A549 (cell line): ENCODE results near the gene UBASH3B.

Experiments
- EP300 ChIP-seq, 2 experiments: fragments of >200 bp; sonication (Bioruptor Twin); formaldehyde crosslinking; IDR thresholded peaks; 2 replicates in 1 of 2; 3 replicates in 1 of 2; pipeline ENCODE4 v1.6.1; 2016 to 2017
- HEYL ChIP-seq: fragments of 250-450 bp; sonication (Bioruptor Pico); IDR thresholded peaks from 2 replicates; pipeline ENCODE4 v1.8.0; 2021; ENCODE audit warnings: mild to moderate bottlenecking, moderate library complexity
- USF2 ChIP-seq: fragments of 450-650 bp; IDR thresholded peaks from 2 replicates; pipeline ENCODE4 v1.6.1; 2014; ENCODE audit warnings: antibody characterized with exemption
- ZNF302 ChIP-seq: fragments of 250-450 bp; sonication (Bioruptor Pico); IDR thresholded peaks from 2 replicates; pipeline ENCODE4 v1.9.0; 2021; ENCODE audit warnings: inconsistent platforms, mild to moderate bottlenecking, moderate library complexity
- ZSCAN20 ChIP-seq: fragments of 250-450 bp; sonication (Bioruptor Pico); IDR thresholded peaks from 2 replicates; pipeline ENCODE4 v1.8.0; 2022; ENCODE audit warnings: mild to moderate bottlenecking, moderate library complexity
- TF ChIP-seq, protein P1 (sequence below): fragments of 150-350 bp; IDR thresholded peaks from 2 replicates; pipeline ENCODE4 v1.6.1; 2014; ENCODE audit warnings: low read depth, mild to moderate bottlenecking, low read length

GRCh38 chr11:122681735-122682134 is 26.2 kb downstream of the UBASH3B start:
- no peak for TF ChIP-seq ZSCAN20 (CRISPR knock-in tag)
- no peak for TF ChIP-seq ZNF302 (CRISPR knock-in tag)
- TF ChIP-seq, protein P1, sequence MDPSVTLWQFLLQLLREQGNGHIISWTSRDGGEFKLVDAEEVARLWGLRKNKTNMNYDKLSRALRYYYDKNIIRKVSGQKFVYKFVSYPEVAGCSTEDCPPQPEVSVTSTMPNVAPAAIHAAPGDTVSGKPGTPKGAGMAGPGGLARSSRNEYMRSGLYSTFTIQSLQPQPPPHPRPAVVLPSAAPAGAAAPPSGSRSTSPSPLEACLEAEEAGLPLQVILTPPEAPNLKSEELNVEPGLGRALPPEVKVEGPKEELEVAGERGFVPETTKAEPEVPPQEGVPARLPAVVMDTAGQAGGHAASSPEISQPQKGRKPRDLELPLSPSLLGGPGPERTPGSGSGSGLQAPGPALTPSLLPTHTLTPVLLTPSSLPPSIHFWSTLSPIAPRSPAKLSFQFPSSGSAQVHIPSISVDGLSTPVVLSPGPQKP, result no peak
- no peak for TF ChIP-seq HEYL
- TF ChIP-seq USF2, result no peak
- no peak for TF ChIP-seq EP300 (IDR thresholded peaks at IDR 0.05)
